Activated naive CD4-positive, alpha-beta T cell treated with anti-CD3 and anti-CD28 coated beads, Interleukin-2, amount 50 U/mL, for 24 hours (primary cell): ENCODE data around the gene TMCO4.
A peak's percentile ranks its signal among the peaks of the same experiment; 100 is the strongest.

Experiments used
- H3K27ac Mint-ChIP-seq: one replicate; pipeline ENCODE4 v1.8.0; 2021; ENCODE audit warnings: mild to moderate bottlenecking, mixed read lengths
- H3K27me3 Mint-ChIP-seq: one replicate; pipeline ENCODE4 v1.8.0; 2021; ENCODE audit warnings: mixed read lengths
- H3K36me3 Mint-ChIP-seq: one replicate; pipeline ENCODE4 v1.8.0; 2021; ENCODE audit warnings: mixed read lengths
- H3K4me1 Mint-ChIP-seq: one replicate; pipeline ENCODE4 v1.8.0; 2021; ENCODE audit warnings: mixed read lengths
- H3K4me3 Mint-ChIP-seq: one replicate; pipeline ENCODE4 v1.8.0; 2021; ENCODE audit warnings: mild to moderate bottlenecking, mixed read lengths
- H3K9me3 Mint-ChIP-seq: one replicate; pipeline ENCODE4 v1.8.0; 2021; ENCODE audit warnings: mixed read lengths

Gene TMCO4

DNA sequence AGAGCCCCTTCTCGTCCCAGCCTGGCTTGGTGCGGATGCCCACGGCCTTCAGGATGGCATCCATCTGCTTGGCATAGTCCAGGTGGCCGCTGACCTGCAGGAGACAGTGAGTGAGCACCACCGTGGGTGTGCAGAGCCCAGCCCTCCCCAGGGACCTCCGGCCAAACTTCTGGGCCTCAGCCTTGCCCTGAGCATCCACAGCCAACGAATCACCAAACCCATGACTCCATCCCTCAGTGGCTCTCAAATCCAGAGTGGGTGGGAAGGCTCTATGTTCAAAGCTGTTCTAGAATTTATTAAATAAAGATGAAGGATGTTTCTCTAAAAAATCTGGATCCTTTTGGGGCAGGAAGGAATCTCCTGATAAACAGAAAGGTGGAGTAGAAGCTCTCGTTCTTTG is 116.4 kb downstream of the TMCO4 start:
- Mint-ChIP-seq H3K4me3 (no peak overlapping the region), H3K27me3 (no peaks in the 10 kb centered on the region), H3K4me1 (peaks cover 23% of the 10 kb centered on the region), H3K27ac (no peak overlapping the region), H3K9me3 (no peaks in the 10 kb centered on the region), H3K36me3 (peaks cover 5% of the 10 kb centered on the region)

DNA sequence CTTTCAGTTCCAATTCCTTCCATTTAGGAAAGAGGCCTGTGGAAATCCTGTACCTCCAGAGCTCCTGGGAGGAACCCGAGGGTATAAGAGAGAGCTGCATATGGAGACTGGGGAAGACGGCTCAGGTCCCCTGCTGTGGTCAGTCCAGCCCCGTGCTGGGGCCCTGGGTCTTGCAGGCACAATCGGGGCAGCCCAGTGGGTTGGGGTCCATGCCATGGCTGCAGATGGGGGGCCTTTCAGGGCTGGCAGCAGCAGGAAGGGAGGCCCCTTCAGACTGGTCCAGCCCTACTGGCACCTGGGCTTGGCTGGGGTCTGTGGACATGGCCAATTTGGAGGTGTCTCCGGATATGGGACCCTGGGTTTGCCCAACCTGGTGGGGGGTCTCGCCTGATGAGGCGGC is 116.8 kb downstream of the TMCO4 start:
- H3K27me3 Mint-ChIP-seq = no peaks in the 10 kb centered on the region
- peaks cover 5% of the 10 kb centered on the region for H3K36me3 Mint-ChIP-seq
- H3K4me3 Mint-ChIP-seq = no peak overlapping the region
- no peaks in the 10 kb centered on the region for H3K9me3 Mint-ChIP-seq
- peaks cover 19% of the 10 kb centered on the region for H3K4me1 Mint-ChIP-seq
- no peak overlapping the region for H3K27ac Mint-ChIP-seq

DNA sequence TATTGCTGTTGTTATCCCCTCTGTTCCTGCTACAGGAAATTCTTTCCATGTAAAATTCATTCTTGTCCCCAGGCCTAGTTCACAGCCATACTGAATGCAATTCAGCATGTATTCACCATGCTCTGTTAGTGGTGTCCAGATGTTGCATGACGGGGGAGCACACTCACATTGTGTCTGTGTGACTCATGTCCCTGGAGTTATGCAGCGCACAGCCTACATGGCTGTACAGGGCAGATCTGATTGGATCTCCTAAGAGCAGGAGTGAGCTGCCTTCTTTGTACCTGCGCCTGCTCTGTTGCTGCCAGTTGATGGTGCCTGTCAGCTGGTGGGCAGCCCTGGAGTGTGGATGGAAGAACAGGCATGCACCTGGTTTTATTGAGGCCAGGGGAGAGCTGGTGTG is 117.5 kb downstream of the TMCO4 start:
- Mint-ChIP-seq H3K9me3 (no peaks in the 10 kb centered on the region), H3K27me3 (no peaks in the 10 kb centered on the region), H3K4me3 (no peak overlapping the region), H3K36me3 (peaks cover 5% of the 10 kb centered on the region), H3K4me1 (peaks cover 15% of the 10 kb centered on the region), H3K27ac (no peak overlapping the region)

DNA sequence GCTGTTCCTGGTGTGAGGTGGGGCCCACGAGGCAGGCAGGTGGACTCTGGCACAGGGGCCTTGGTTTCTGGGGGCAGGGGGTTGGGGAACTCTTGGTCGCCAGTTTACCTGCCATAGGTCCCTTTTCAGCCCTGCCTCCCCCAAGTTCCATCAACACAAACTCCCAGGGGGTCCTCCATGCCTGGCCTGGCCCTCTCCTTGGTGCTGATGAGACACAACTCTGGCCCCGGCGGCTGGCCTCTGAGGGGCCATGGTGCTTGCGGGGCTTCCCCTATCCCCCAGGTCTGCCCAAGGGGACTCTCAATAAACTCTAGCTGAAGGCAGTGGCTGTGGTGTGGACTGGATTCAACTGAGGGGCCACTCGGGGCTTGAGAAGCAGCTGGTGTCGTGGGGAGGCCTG is 119.1 kb downstream of the TMCO4 start:
- Mint-ChIP-seq H3K9me3 (no peaks in the 10 kb centered on the region), H3K4me3 (no peak overlapping the region), H3K27ac (no peak overlapping the region), H3K4me1 (peaks cover 10% of the 10 kb centered on the region), H3K36me3 (peaks cover 5% of the 10 kb centered on the region), H3K27me3 (no peaks in the 10 kb centered on the region)

DNA sequence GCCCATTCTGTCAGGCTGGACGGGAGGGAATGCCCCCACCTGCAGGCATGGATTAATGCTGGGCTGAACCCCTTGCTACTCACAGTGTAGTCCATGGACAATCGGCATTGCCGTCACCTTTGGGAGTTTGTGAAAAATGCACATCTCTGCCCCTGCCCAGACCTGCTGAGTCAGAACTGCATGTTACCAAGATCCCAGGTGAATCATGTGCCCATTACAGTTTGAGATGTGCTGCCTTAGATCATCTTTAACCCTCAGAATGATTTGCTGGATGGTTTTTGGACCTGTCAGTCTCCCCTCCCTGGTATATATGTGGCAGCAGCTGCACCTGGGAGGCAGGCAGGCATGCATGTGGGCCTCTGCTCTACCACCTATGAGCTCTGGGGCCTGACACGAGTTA is 120.0 kb downstream of the TMCO4 start:
- no peaks in the 10 kb centered on the region for H3K9me3 Mint-ChIP-seq
- H3K4me1 Mint-ChIP-seq = peaks cover 10% of the 10 kb centered on the region
- H3K27ac Mint-ChIP-seq = no peak overlapping the region
- H3K4me3 Mint-ChIP-seq = no peak overlapping the region
- H3K36me3 Mint-ChIP-seq = peaks cover 5% of the 10 kb centered on the region
- no peaks in the 10 kb centered on the region for H3K27me3 Mint-ChIP-seq

DNA sequence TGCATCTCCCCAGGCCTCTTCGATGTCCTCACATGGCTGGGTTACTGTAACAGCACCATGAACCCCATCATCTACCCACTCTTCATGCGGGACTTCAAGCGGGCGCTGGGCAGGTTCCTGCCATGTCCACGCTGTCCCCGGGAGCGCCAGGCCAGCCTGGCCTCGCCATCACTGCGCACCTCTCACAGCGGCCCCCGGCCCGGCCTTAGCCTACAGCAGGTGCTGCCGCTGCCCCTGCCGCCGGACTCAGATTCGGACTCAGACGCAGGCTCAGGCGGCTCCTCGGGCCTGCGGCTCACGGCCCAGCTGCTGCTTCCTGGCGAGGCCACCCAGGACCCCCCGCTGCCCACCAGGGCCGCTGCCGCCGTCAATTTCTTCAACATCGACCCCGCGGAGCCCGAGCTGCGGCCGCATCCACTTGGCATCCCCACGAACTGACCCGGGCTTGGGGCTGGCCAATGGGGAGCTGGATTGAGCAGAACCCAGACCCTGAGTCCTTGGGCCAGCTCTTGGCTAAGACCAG is 120.7 kb downstream of the TMCO4 start:
- H3K27me3 Mint-ChIP-seq = no peaks in the 10 kb centered on the region
- no peaks in the 10 kb centered on the region for H3K9me3 Mint-ChIP-seq
- H3K27ac Mint-ChIP-seq = no peak overlapping the region
- H3K4me3 Mint-ChIP-seq = no peak overlapping the region
- H3K4me1 Mint-ChIP-seq = peaks cover 10% of the 10 kb centered on the region
- peaks cover 3% of the 10 kb centered on the region for H3K36me3 Mint-ChIP-seq

DNA sequence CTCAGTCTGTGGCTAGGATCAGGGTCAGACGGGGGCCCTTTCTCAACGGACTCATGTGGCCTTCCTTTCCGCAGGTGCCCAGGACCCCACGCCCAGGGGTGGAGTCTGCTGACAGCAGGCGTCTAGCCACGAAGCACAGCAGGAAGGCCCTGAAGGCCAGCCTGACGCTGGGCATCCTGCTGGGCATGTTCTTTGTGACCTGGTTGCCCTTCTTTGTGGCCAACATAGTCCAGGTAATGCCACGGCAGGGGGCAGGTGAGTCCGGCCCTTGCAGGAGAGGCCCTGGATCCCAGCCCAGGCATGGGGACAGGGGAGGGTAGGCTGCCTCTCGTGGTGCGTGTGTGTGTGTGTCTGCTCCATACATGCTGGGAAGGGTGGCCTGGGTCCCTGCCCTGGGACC is 121.2 kb downstream of the TMCO4 start:
- Mint-ChIP-seq H3K27me3 (no peaks in the 10 kb centered on the region), H3K4me3 (no peak overlapping the region), H3K27ac (no peak overlapping the region), H3K4me1 (peaks cover 10% of the 10 kb centered on the region), H3K9me3 (no peaks in the 10 kb centered on the region), H3K36me3 (peaks cover 3% of the 10 kb centered on the region)

DNA sequence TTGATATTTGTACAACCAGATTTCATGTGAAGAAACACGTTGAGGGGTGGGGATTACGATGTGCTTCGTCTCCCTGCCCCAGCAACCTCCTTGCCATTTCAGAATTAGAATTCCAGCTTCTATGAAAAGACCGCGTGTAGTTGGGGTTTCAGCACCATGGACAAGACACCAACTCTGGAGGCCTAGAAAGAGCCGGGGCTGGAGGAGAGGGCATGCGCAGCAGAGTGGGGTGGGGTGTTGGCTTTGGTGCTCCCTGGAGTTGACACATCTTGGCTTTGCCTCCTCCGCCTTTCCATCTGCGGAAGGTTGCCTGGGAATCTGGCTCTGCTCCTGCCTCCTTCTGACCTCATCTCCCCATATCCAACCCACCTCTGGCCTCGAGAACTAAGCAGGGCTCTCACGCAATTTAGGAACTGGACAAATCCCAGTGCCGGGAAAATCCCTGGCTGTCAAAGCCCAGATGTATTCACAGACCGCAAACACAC is 123.2 kb downstream of the TMCO4 start:
- H3K27me3 Mint-ChIP-seq = no peaks in the 10 kb centered on the region
- no peak overlapping the region for H3K4me3 Mint-ChIP-seq
- H3K9me3 Mint-ChIP-seq = no peaks in the 10 kb centered on the region
- no peaks in the 10 kb centered on the region for H3K36me3 Mint-ChIP-seq
- peaks cover 10% of the 10 kb centered on the region for H3K4me1 Mint-ChIP-seq
- H3K27ac Mint-ChIP-seq = no peak overlapping the region

DNA sequence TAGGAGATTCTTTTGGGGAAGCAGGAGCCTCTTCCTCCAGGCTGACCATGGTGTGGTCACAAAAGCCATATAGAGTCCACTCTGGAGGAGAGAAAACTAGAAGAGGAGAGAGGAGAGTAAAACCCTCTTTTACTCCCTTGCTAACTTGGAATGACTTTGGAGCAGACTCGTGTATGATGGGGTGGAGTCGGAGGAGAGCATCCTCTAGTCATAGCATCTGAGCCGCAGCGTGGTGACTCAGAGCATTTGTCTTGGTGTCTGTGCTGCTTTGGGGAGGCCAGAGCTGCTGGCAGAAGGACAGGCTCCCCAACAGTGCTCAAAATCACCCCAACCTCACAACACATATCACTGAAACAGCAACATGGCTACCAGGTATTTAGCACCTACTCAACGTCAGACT is 123.9 kb downstream of the TMCO4 start:
- H3K4me1 Mint-ChIP-seq = peaks cover 10% of the 10 kb centered on the region
- H3K27ac Mint-ChIP-seq = peak overlapping the region; percentile 53

DNA sequence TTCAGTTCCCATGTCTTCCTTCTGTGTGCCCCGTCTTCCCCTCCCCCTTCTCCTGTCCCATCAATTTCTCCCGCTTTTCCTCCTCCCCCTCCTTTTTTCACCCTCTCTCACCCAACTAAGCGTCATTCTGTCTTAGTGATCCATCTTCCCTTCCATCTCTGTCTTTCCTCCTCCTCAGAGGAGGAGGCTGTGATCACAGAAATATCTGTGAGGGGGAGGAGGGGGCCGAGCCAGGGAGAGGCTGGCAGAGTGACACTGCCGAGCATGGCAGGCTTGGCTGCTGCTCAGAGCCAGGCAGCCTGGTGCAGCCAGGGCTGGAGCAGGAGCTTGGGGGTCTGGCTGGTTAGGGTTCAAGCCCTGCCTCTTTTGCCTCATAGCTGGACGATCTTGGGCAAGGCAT is 127.5 kb downstream of the TMCO4 start:
- Mint-ChIP-seq H3K4me3 (no peak overlapping the region), H3K4me1 (peaks cover 21% of the 10 kb centered on the region), H3K9me3 (no peaks in the 10 kb centered on the region), H3K36me3 (no peaks in the 10 kb centered on the region), H3K27ac (peak overlapping the region; percentile 37), H3K27me3 (no peaks in the 10 kb centered on the region)

More for the DNA sequence above, 123.9 kb downstream of the TMCO4 start:
- Mint-ChIP-seq H3K36me3 (no peaks in the 10 kb centered on the region), H3K9me3 (no peaks in the 10 kb centered on the region), H3K27me3 (no peaks in the 10 kb centered on the region), H3K4me3 (no peak overlapping the region)

DNA sequence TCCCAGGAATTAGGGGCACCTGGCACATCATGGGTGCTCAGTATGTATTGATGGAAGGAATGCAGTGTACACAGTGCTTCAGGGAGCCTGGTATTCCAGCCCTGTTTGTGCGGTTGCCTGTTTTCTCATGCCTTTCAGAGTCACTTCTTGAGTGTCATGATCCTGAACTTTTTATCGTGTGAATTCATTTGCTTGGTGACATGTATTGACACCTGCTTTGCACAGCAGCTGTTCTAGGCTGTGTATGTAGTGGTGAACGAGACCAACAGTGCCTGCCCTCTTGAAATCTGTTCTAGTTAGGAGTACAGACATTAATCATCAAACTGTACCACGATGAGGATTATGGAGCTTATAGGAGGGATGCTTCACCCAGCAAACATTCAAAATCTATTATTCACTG is 128.9 kb downstream of the TMCO4 start:
- Mint-ChIP-seq H3K4me3 (no peak overlapping the region), H3K9me3 (no peaks in the 10 kb centered on the region), H3K27ac (no peak overlapping the region), H3K4me1 (peaks cover 26% of the 10 kb centered on the region), H3K27me3 (no peaks in the 10 kb centered on the region), H3K36me3 (no peaks in the 10 kb centered on the region)

DNA sequence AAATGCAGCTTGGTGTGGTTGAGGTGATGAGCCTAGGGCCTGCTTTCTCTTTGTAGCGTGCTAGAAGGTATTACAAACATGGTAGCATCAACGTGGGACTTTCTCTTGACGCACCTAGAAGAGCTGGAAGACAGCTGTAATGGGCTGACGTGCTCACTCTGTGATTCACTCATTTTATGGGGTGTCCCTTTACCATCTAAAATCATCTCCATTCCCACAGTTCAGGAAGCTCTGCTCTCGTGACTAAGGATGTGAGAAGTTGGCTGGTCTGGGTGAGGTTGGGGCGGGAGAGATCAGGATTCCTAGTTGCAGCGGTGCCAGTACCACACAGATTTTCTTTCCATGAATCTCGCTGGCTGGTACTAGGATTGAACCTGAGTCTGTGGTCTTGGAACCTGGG is 130.8 kb downstream of the TMCO4 start:
- peaks cover 31% of the 10 kb centered on the region for H3K4me1 Mint-ChIP-seq
- H3K9me3 Mint-ChIP-seq = no peaks in the 10 kb centered on the region
- no peaks in the 10 kb centered on the region for H3K27me3 Mint-ChIP-seq
- H3K4me3 Mint-ChIP-seq = no peak overlapping the region
- H3K27ac Mint-ChIP-seq = no peak overlapping the region
- no peaks in the 10 kb centered on the region for H3K36me3 Mint-ChIP-seq

DNA sequence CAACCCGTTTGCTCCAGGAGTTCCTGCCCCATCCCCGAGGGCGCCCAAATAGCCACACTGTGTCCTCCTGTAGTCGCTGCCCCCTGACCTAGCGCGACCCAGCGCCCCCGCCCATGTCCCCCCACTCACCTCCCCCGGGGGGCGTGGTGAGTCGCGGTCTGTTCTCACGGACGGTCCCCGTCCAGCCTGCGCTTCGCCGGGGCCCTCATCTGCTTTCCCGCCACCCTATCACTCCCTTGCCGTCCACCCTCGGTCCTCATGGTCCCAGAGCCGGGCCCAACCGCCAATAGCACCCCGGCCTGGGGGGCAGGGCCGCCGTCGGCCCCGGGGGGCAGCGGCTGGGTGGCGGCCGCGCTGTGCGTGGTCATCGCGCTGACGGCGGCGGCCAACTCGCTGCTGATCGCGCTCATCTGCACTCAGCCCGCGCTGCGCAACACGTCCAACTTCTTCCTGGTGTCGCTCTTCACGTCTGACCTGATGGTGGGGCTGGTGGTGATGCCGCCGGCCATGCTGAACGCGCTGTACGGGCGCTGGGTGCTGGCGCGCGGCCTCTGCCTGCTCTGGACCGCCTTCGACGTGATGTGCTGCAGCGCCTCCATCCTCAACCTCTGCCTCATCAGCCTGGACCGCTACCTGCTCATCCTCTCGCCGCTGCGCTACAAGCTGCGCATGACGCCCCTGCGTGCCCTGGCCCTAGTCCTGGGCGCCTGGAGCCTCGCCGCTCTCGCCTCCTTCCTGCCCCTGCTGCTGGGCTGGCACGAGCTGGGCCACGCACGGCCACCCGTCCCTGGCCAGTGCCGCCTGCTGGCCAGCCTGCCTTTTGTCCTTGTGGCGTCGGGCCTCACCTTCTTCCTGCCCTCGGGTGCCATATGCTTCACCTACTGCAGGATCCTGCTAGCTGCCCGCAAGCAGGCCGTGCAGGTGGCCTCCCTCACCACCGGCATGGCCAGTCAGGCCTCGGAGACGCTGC is 133.9 kb downstream of the TMCO4 start:
- H3K4me1 Mint-ChIP-seq = peaks cover 45% of the 10 kb centered on the region
- no peak overlapping the region for H3K27ac Mint-ChIP-seq
- no peaks in the 10 kb centered on the region for H3K9me3 Mint-ChIP-seq
- H3K4me3 Mint-ChIP-seq = peak overlapping the region; percentile 79
- H3K27me3 Mint-ChIP-seq = no peaks in the 10 kb centered on the region
- H3K36me3 Mint-ChIP-seq = no peaks in the 10 kb centered on the region

DNA sequence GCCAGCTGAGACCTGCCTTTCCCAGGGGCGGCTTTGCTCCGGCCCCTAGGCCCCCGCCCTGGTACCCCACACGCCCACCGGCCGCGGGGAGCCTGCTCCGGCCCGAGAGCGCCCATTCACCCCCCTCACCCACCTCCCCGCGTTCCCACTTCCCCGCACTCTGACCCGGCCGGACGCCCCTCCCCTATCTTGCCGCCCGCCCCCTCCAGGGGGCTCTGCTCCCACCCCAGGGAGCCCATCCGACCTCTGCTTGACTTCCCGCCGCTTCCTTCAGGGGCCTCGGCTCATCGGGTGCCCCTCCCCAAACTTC is 134.6 kb downstream of the TMCO4 start:
- Mint-ChIP-seq H3K27me3 (no peaks in the 10 kb centered on the region), H3K27ac (no peak overlapping the region), H3K4me1 (peaks cover 45% of the 10 kb centered on the region), H3K4me3 (peak overlapping the region; percentile 79), H3K9me3 (no peaks in the 10 kb centered on the region), H3K36me3 (no peaks in the 10 kb centered on the region)

DNA sequence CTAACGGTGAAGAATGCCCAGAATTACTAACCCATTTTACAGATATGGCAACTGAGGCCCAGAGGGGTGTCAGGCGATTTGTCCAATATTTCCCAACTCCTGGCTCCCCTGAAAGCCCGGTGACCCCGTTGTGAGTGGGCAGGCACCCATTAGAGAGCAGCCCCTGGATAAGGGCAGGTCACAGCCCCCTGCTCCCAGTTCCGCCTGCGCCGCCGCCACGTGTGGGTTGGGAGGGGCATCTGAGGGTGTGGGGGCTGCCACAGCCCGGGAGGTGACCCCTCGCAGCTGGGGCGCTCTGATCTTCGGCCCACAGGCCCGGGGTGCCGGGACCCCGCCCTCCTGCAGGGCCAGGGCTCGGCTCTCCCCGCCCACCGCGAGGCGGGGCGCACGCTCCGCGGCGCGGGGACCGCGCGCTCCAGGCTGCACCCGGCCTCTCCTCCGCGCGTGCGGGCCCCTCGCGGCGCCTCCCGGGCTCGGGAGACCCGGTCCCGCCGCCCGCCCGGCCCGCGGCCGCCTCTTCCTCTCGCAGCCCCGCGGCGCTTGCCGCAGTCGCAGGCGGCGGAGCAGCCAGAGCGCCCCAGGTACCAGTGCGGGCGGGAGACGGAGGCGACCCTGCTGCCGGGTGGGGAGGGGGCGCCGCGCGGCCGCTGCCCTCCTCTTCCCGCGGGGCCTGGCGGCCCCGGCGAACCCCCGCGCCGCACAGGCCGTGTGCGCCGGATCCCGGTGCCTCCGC is 135.1 kb downstream of the TMCO4 start, which contains the start of gene HTR6:
Gene HTR6 (plus strand): TSS at position 423 of the 733 bp plus-strand sequence. CDS start 879 bp downstream, outside the sequence.
- no peak within 1 kb of the TSS for H3K27ac Mint-ChIP-seq

DNA sequence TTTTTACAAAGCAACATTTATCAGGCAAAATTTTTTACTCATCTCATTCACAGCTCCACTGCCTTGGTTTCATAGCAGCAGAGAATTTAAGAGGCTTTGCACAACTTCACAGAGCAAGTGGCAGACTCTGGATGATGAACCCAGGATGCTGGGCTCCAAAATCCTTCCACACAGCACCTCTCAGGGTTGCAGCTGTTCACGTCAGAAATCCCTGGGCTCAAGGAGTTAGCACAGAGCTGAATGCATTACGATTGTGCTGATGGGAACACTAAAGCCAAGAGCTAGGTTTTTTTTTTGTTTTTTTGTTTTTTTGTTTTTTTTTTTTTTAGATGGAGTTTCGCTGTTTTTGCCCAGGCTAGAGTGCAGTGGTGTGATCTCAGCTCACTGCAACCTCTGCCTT is 137.4 kb downstream of the TMCO4 start:
- no peak overlapping the region for H3K27ac Mint-ChIP-seq
- H3K36me3 Mint-ChIP-seq = no peaks in the 10 kb centered on the region
- H3K4me3 Mint-ChIP-seq = no peak overlapping the region
- H3K4me1 Mint-ChIP-seq = peaks cover 40% of the 10 kb centered on the region
- no peaks in the 10 kb centered on the region for H3K27me3 Mint-ChIP-seq
- H3K9me3 Mint-ChIP-seq = no peaks in the 10 kb centered on the region

More for the DNA sequence above, 135.1 kb downstream of the TMCO4 start, which contains the start of gene HTR6:
- Mint-ChIP-seq H3K4me3 (peak within 1 kb of the TSS; percentile 79), H3K4me1 (peaks cover 42% of the 10 kb centered on the region), H3K36me3 (no peaks in the 10 kb centered on the region), H3K27me3 (no peaks in the 10 kb centered on the region), H3K9me3 (no peaks in the 10 kb centered on the region)
